Activated naive CD4-positive, alpha-beta T cell treated with Interleukin-2 at 50 U/mL for 16 hours (primary cell): ENCODE data around the gene IDH3A.

Experiments used
- DNase-seq: peaks from one replicate; pipeline ENCODE4 v3.0.0-alpha.2; 2020

The IDH3A gene

GRCh38 chr15:78205337-78205736 lies 56.2 kb downstream of the IDH3A start:
- DNase-seq: no peak

GRCh38 chr15:78205856-78206255 lies 56.7 kb downstream of the IDH3A start:
- no peak for DNase-seq

- no peak for DNase-seq
Observed at GRCh38 chr15:78206326-78207109, 57.4 kb downstream of the IDH3A start.

GRCh38 chr15:78207110-78207458 lies 57.9 kb downstream of the IDH3A start:
- no peak for DNase-seq

GRCh38 chr15:78207641-78208340 lies 58.6 kb downstream of the IDH3A start:
- no peak for DNase-seq

GRCh38 chr15:78208341-78208844 lies 59.2 kb downstream of the IDH3A start:
- DNase-seq: no peak

GRCh38 chr15:78208887-78209645 lies 59.9 kb downstream of the IDH3A start:
- DNase-seq: no peak

- DNase-seq: no peak
Observed at GRCh38 chr15:78209646-78210348, 60.6 kb downstream of the IDH3A start.

- DNase-seq: no peak
Observed at GRCh38 chr15:78210349-78210717, 61.2 kb downstream of the IDH3A start.

- DNase-seq: no peak
Observed at GRCh38 chr15:78211189-78211921, 62.2 kb downstream of the IDH3A start.

- DNase-seq: no peak
Observed at GRCh38 chr15:78212008-78212407, 62.8 kb downstream of the IDH3A start.

GRCh38 chr15:78212546-78213424 lies 63.6 kb downstream of the IDH3A start:
- no peak for DNase-seq

- no peak for DNase-seq
Observed at GRCh38 chr15:78213425-78213750, 64.2 kb downstream of the IDH3A start.

- DNase-seq: no peak
Observed at GRCh38 chr15:78213956-78214355, 64.8 kb downstream of the IDH3A start.

- no peak for DNase-seq
Observed at GRCh38 chr15:78216276-78217104, 67.3 kb downstream of the IDH3A start.

- DNase-seq: no peak
Observed at GRCh38 chr15:78220713-78221112, 71.6 kb downstream of the IDH3A start.
